ENCODE data around the gene PRKCZ.
A peak's percentile ranks its signal among the peaks of the same experiment; 100 is the strongest.

PRKCZ gene

GRCh38 chr1:2023187-2023586, 27.0 kb upstream of the PRKCZ start:
- Histone ChIP-seq H3K4me1 (no peaks in the 10 kb centered on the region), H2AFZ (no peak overlapping the region), H3K36me3 (ENCODE audit: control insufficient read depth, insufficient read depth, low read length) (no peaks in the 10 kb centered on the region), H3K27ac (no peak overlapping the region), H3K79me2 (no peaks in the 10 kb centered on the region), H3K9me3 (ENCODE audit: control insufficient read depth, low read length) (no peaks in the 10 kb centered on the region), H3K9ac (no peak overlapping the region), H3K4me2 (ENCODE audit: low read length) (no peak overlapping the region), H3K4me3 (ENCODE audit: low read depth, low read length) (no peak overlapping the region), H3K27me3 (ENCODE audit: control insufficient read depth, insufficient read depth, low read length) (no peaks in the 10 kb centered on the region)
- TF ChIP-seq CTCF (IDR thresholded peaks at IDR 0.05): no peak

GRCh38 chr1:2024451-2024850, 25.8 kb upstream of the PRKCZ start:
- Histone ChIP-seq H3K79me2 (no peaks in the 10 kb centered on the region), H3K9ac (no peak overlapping the region), H3K27ac (no peak overlapping the region), H3K4me3 (ENCODE audit: low read depth, low read length) (no peak overlapping the region), H3K4me2 (ENCODE audit: low read length) (no peak overlapping the region), H3K36me3 (ENCODE audit: control insufficient read depth, insufficient read depth, low read length) (no peaks in the 10 kb centered on the region), H3K9me3 (ENCODE audit: control insufficient read depth, low read length) (no peaks in the 10 kb centered on the region), H3K4me1 (no peaks in the 10 kb centered on the region), H2AFZ (no peak overlapping the region), H3K27me3 (ENCODE audit: control insufficient read depth, insufficient read depth, low read length) (no peaks in the 10 kb centered on the region)
- TF ChIP-seq CTCF (IDR thresholded peaks at IDR 0.05): no peak

- Histone ChIP-seq H3K27me3 (ENCODE audit: control insufficient read depth, insufficient read depth, low read length) (no peaks in the 10 kb centered on the region), H2AFZ (no peak overlapping the region), H3K4me2 (ENCODE audit: low read length) (no peak overlapping the region), H3K27ac (no peak overlapping the region), H3K9me3 (ENCODE audit: control insufficient read depth, low read length) (no peaks in the 10 kb centered on the region), H3K79me2 (no peaks in the 10 kb centered on the region), H3K4me3 (ENCODE audit: low read depth, low read length) (no peak overlapping the region), H3K36me3 (ENCODE audit: control insufficient read depth, insufficient read depth, low read length) (no peaks in the 10 kb centered on the region), H3K4me1 (no peaks in the 10 kb centered on the region), H3K9ac (no peak overlapping the region)
- TF ChIP-seq CTCF (IDR thresholded peaks at IDR 0.05): no peak
Measured at GRCh38 chr1:2024887-2025286, 25.3 kb upstream of the PRKCZ start.

GRCh38 chr1:2025491-2025981, 24.7 kb upstream of the PRKCZ start:
- Histone ChIP-seq H3K9me3 (ENCODE audit: control insufficient read depth, low read length) (no peaks in the 10 kb centered on the region), H2AFZ (no peak overlapping the region), H3K36me3 (ENCODE audit: control insufficient read depth, insufficient read depth, low read length) (no peaks in the 10 kb centered on the region), H3K4me2 (ENCODE audit: low read length) (no peak overlapping the region), H3K4me3 (ENCODE audit: low read depth, low read length) (no peak overlapping the region), H3K27ac (peak overlapping the region; percentile 47), H3K4me1 (no peaks in the 10 kb centered on the region), H3K9ac (no peak overlapping the region), H3K79me2 (no peaks in the 10 kb centered on the region), H3K27me3 (ENCODE audit: control insufficient read depth, insufficient read depth, low read length) (no peaks in the 10 kb centered on the region)
- no peak for TF ChIP-seq CTCF (IDR thresholded peaks at IDR 0.05)

- H3K4me3 ChIP-seq (ENCODE audit: low read depth, low read length): no peak overlapping the region
- H3K9me3 ChIP-seq (ENCODE audit: control insufficient read depth, low read length): no peaks in the 10 kb centered on the region
- no peaks in the 10 kb centered on the region for H3K27me3 ChIP-seq (ENCODE audit: control insufficient read depth, insufficient read depth, low read length)
- no peak overlapping the region for H3K9ac ChIP-seq
- no peaks in the 10 kb centered on the region for H3K79me2 ChIP-seq
- no peak for TF ChIP-seq CTCF (IDR thresholded peaks at IDR 0.05)
- H3K27ac ChIP-seq: no peak overlapping the region
- no peaks in the 10 kb centered on the region for H3K36me3 ChIP-seq (ENCODE audit: control insufficient read depth, insufficient read depth, low read length)
- H3K4me2 ChIP-seq (ENCODE audit: low read length): no peak overlapping the region
- H3K4me1 ChIP-seq: no peaks in the 10 kb centered on the region
- H2AFZ ChIP-seq: no peak overlapping the region
Measured at GRCh38 chr1:2027961-2028583, 22.1 kb upstream of the PRKCZ start.

All from parathyroid adenoma (tissue), 2 donors.